Karpas-422 (cell line): ENCODE measurements around the gene ODC1. TPM values are rescaled to one million over a fixed set of nuclear protein-coding genes. Genes with fewer than 3 reads are reported as not detected.

Experiments
- DNase-seq: peaks from one replicate; pipeline ENCODE4 v3.0.0-alpha.2; 2015
- H2AFZ ChIP-seq: fragments of 200-600 bp; sonication (generic); 2 replicates; pipeline ENCODE4 v1.6.1; 2014; ENCODE audit warnings: antibody characterized with exemption, low read length, mixed read lengths
- H3K27ac ChIP-seq: fragments of 200-600 bp; sonication (generic); 2 replicates; pipeline ENCODE4 v1.5.1; 2014; ENCODE audit warnings: mild to moderate bottlenecking, low read length, moderate library complexity
- H3K27me3 ChIP-seq: fragments of 200-600 bp; sonication (generic); 2 replicates; pipeline ENCODE4 v1.6.1; 2014; ENCODE audit warnings: low read length, mixed read lengths
- H3K36me3 ChIP-seq: fragments of 200-600 bp; sonication (generic); 2 replicates; pipeline ENCODE4 v1.6.1; 2014; ENCODE audit warnings: low read length, mixed read lengths; ENCODE audit not compliant: insufficient read depth
- H3K4me1 ChIP-seq: fragments of 200-600 bp; sonication (generic); 2 replicates; pipeline ENCODE4 v1.6.1; 2014; ENCODE audit warnings: mild to moderate bottlenecking, low read length, mixed read lengths
- H3K4me2 ChIP-seq: fragments of 200-600 bp; sonication (generic); 2 replicates; pipeline ENCODE4 v1.6.1; 2014; ENCODE audit warnings: low read length, low read depth, mild to moderate bottlenecking; ENCODE audit not compliant: poor library complexity, severe bottlenecking
- H3K4me3 ChIP-seq: fragments of 200-600 bp; sonication (generic); 2 replicates; pipeline ENCODE4 v1.5.1; 2014; ENCODE audit warnings: mild to moderate bottlenecking, antibody characterized with exemption, low read length, mixed read lengths
- H3K79me2 ChIP-seq: fragments of 200-600 bp; sonication (generic); 2 replicates; pipeline ENCODE4 v1.6.1; 2014; ENCODE audit warnings: mild to moderate bottlenecking, low read length, mixed read lengths
- H3K9ac ChIP-seq: fragments of 200-600 bp; sonication (generic); 2 replicates; pipeline ENCODE4 v1.6.0; 2014; ENCODE audit warnings: low read length
- H3K9me2 ChIP-seq: fragments of 200-600 bp; sonication (generic), shearing (Covaris generic); replicated peaks from 2 replicates; pipeline ENCODE4 v1.6.0; 2014; ENCODE audit warnings: mild to moderate bottlenecking, low read length, moderate library complexity; ENCODE audit not compliant: insufficient read depth
- H3K9me3 ChIP-seq: fragments of 300-700, 200-600 bp; sonication (generic); 2 replicates; pipeline ENCODE4 v1.6.1; 2014; ENCODE audit warnings: low read length, mixed read lengths
- H4K20me1 ChIP-seq: fragments of 200-600 bp; sonication (generic); 2 replicates; pipeline ENCODE4 v1.6.1; 2014; ENCODE audit warnings: mild to moderate bottlenecking, antibody characterized with exemption, low read length, low read depth; ENCODE audit not compliant: insufficient read depth
- total RNA-seq: library from RNA; depleted of rRNA; stranded (reverse); fragments of >200 nt; shearing (Covaris generic); gene quantifications from 2 replicates; pipeline ENCODE4 v1.2.3, GENCODE V29; 2014; ENCODE audit warnings: low replicate concordance; rRNA removed

Gene ODC1
- total RNA-seq: 247 and 289 TPM in 2 replicates

DNA sequence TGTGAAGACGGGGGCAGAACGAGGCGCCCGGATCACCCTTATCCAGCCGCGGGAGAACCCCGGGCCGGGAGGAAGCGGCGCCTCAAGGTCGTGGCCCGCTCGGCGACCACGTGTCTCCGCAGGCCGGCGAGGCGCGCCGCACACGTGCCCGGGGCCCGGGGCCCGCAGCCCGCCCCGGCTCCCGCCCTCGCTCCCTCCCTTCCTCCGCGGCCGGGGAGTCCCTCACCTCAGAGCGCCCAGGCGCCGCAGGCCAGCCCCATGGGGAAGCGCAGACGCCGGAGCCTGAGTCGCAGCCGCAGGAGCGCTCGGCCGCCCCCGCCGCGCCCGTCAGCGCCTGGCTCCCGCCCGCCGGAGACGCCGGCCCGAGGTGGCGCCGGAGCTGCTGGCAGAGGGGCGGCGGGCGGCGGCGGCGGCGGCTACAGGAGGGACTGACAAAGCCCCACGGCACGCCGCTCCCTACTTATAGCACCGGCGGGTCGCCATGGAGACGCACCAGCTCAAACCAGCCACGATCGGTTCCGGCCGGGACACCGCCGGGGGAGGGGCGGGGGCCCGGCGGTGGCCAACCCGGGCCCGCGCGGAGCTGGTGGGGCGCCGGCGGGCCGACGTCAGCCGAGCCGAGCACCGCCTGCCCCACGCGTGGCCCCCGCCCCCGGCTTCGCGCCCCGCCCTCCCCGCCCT is at the start of gene ODC1:
Gene ODC1, minus strand, starts transcription at position 433 of the 681 bp plus-strand sequence. CDS start 3,295 bp downstream, outside the sequence.
- Histone ChIP-seq H3K27me3 (no peaks in the 10 kb centered on the region), H3K9me3 (no peaks in the 10 kb centered on the region), H3K4me3 (peak within 1 kb of the TSS; percentile 78), H3K9me2 (no peaks in the 10 kb centered on the region), H3K9ac (peak within 1 kb of the TSS; percentile 81), H3K79me2 (peaks cover 36% of the 10 kb centered on the region), H3K4me2 (peak within 1 kb of the TSS; percentile 94), H4K20me1 (peaks cover 44% of the 10 kb centered on the region), H3K36me3 (peaks cover 26% of the 10 kb centered on the region), H3K27ac (peak within 1 kb of the TSS; percentile 72), H3K4me1 (peaks cover 38% of the 10 kb centered on the region), H2AFZ (peak within 1 kb of the TSS; percentile 93)
- peak; percentile 98 for DNase-seq

DNA sequence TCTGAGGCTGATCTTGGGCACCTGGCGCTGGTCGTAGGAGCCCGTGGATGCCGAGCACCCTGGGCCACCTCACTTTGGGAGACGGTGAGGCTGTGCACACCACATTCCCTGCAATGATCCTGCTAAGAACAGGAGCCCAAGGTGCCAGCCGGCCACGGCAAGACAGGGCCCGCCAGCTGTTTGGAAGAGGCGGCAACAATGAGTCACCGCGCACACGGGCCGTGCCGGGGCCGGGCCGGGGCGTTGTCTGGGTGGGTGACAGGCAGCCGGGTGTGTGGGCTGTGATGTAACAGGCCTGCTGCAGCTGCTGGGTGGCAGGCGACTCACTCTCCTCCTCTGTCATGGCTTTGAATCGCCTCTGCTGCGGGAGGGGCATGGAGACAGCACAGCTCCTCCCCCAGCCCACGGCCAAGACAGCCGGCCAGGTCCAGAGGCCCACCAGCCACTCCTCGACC is 49.7 kb upstream of the ODC1 start:
- no peaks in the 10 kb centered on the region for H3K79me2 ChIP-seq
- no peak for DNase-seq
- H3K4me2 ChIP-seq: no peak overlapping the region
- H3K4me1 ChIP-seq: no peaks in the 10 kb centered on the region
- H3K9ac ChIP-seq: no peak overlapping the region
- H3K4me3 ChIP-seq: no peak overlapping the region
- H3K36me3 ChIP-seq: no peaks in the 10 kb centered on the region
- no peak overlapping the region for H3K27ac ChIP-seq
- H3K9me3 ChIP-seq: no peaks in the 10 kb centered on the region
- H4K20me1 ChIP-seq: no peaks in the 10 kb centered on the region
- H3K27me3 ChIP-seq: no peaks in the 10 kb centered on the region
- H2AFZ ChIP-seq: no peak overlapping the region
- no peaks in the 10 kb centered on the region for H3K9me2 ChIP-seq

DNA sequence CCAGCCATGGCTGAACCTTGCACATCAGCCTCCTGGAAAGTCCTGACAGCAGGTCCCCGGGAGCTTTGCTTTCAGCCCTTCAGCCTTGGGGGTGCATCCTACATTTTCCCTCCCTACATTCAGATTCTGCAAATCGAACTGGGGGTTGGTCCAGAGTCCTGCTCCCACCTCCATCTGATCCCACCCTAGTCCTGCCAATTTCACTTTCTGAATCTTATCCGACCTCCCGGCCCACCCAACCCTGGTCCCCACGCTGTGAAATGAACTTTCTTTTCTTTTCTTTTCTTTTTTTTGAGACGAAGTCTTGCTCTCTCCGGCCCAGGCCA is 47.8 kb upstream of the ODC1 start:
- Histone ChIP-seq H3K79me2 (no peaks in the 10 kb centered on the region), H3K9ac (no peak overlapping the region), H3K27ac (no peak overlapping the region), H3K4me1 (no peaks in the 10 kb centered on the region), H2AFZ (no peak overlapping the region), H4K20me1 (no peaks in the 10 kb centered on the region), H3K4me3 (no peak overlapping the region), H3K4me2 (no peak overlapping the region), H3K9me2 (no peaks in the 10 kb centered on the region), H3K36me3 (no peaks in the 10 kb centered on the region), H3K9me3 (no peaks in the 10 kb centered on the region), H3K27me3 (no peaks in the 10 kb centered on the region)
- DNase-seq: no peak

DNA sequence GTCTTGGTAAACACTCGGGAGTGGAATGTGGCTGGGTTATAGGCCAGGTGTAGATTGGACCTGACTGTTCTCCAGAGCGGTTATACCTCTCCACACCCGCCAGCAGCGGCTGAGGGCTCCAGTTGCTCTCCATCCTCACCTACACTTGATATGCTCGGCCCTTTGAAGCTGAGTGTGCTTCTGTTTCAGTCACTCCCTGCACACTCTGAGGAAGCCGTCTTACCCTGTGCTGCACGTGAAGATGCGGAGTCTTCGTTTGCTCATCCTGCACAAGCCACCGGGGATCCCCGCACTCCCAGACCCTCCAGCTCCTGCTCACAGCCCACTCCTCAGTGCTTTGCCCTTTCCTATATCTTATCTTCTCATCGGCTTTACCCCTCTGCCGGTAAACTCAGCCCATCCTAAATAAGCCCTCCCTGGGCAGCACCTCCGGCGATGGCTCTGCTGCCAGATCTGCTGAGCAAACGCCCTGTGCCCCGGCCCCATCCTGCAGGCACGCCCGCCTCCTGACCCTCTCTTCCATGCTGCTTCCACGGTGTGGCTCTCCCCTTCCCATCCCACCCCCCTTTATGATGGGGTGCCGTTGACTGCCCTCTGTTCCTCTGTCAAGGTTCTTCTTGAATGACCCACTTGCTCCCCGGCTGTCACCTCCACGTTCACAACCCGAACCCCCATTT is 47.3 kb upstream of the ODC1 start:
- H2AFZ ChIP-seq: no peak overlapping the region
- H3K4me1 ChIP-seq: no peaks in the 10 kb centered on the region
- H3K27me3 ChIP-seq: no peaks in the 10 kb centered on the region
- H3K9me3 ChIP-seq: no peaks in the 10 kb centered on the region
- H3K79me2 ChIP-seq: no peaks in the 10 kb centered on the region
- H3K4me3 ChIP-seq: no peak overlapping the region
- DNase-seq: no peak
- H3K4me2 ChIP-seq: no peak overlapping the region
- H3K36me3 ChIP-seq: no peaks in the 10 kb centered on the region
- no peaks in the 10 kb centered on the region for H3K9me2 ChIP-seq
- no peaks in the 10 kb centered on the region for H4K20me1 ChIP-seq
- H3K9ac ChIP-seq: no peak overlapping the region
- no peak overlapping the region for H3K27ac ChIP-seq

DNA sequence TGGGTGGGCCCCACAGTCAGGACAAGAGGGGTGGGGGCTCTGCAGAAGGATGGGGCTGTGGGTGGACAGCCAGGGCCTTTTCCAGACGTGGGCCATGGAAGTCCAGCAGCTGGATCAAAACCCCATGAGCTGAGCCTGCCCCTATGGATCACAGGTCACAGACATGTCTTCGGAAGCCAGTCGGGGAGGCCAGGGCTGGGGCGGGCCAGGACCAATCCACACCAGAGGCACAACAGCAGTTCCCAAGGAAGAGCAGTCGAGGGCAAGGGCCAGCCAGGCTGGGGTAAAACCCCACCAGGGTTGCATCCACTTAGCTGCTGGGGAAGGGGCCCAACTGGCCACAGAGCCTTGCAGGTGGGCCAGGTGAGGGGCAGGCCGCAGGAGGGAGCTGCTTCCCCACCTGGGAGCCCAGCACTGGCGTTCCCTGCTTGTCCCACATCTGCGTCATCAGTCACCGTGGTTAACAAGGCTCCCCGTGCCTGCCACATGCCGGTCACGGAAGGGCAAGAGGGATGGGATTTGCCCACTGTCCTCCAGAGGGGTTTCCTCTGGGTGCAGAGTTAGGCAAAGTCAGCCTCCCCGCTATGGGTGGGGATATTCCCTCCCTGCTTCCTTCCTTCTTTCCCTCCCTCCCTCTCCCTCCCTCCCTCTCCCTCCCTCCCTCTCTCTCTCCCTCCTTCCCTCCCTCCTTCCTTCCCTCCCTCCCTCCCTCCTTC is 46.4 kb upstream of the ODC1 start:
- no peaks in the 10 kb centered on the region for H4K20me1 ChIP-seq
- no peaks in the 10 kb centered on the region for H3K9me3 ChIP-seq
- H3K36me3 ChIP-seq: no peaks in the 10 kb centered on the region
- H3K9me2 ChIP-seq: no peaks in the 10 kb centered on the region
- no peaks in the 10 kb centered on the region for H3K4me1 ChIP-seq
- no peak overlapping the region for H3K4me2 ChIP-seq
- no peak overlapping the region for H3K4me3 ChIP-seq
- no peaks in the 10 kb centered on the region for H3K79me2 ChIP-seq
- H2AFZ ChIP-seq: no peak overlapping the region
- H3K27me3 ChIP-seq: no peaks in the 10 kb centered on the region
- H3K9ac ChIP-seq: no peak overlapping the region
- no peak overlapping the region for H3K27ac ChIP-seq
- no peak for DNase-seq

DNA sequence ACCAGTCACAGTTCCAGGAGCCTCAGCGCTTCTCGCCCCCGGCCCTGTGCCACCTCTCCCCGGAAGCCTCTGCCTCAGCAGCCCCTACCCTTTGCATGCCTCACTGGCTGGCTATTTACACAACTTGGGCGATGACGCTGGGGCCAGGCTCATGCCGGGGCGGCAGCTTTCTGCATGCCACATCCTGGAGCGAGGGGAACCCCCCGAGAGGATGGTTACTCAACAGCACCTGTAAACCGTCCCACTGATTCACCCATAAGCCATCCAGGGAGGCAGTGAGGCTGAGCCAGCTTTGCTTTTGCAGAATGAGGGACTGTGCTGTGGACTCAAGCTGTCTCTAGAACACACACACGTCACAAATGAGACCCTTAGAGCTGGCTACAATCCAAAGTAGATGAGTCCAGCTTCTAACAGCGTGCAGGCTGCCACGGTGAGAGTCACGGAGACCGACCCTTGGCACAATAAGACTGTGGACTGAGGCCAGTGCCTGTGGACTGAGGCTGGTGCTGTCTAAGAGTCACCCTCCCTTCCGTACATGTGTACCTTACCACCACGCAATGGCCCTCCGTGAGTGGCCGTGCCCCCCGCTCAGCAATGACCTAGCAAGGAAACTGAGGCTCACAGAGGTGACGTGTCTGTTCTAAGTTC is 45.6 kb upstream of the ODC1 start:
- Histone ChIP-seq H3K79me2 (no peaks in the 10 kb centered on the region), H3K4me3 (no peak overlapping the region), H3K36me3 (no peaks in the 10 kb centered on the region), H3K9me3 (no peaks in the 10 kb centered on the region), H2AFZ (no peak overlapping the region), H3K9me2 (no peaks in the 10 kb centered on the region), H3K9ac (no peak overlapping the region), H3K4me1 (no peaks in the 10 kb centered on the region), H3K4me2 (no peak overlapping the region), H4K20me1 (no peaks in the 10 kb centered on the region), H3K27ac (no peak overlapping the region), H3K27me3 (no peaks in the 10 kb centered on the region)
- no peak for DNase-seq

DNA sequence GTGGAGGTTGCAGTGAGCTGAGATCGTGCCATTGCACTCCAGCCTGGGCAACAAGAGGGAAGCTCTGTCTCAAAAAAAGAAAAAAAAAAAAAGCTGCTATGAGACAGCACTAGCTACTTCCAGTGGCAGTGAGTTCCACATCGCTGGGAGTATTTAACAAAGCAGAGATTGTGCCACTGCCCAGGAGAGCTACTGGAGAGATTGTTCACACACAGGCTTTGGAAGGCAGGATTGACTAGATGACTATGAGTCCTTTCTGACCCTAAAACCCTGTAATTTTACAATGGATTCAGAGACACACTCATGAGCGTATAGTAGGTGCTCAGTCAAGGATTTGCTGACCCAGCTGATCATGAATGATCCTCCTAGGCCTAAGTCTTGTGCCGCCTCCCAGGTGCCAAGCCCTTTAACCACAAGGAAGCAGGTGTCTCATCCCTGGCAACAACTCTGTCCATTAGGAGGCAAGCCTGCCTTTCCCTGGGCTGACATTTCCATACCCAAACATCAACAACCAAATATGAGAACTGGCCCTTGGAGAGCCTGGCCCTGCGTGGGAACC is 45.0 kb upstream of the ODC1 start:
- no peaks in the 10 kb centered on the region for H3K4me1 ChIP-seq
- no peak for DNase-seq
- H3K27ac ChIP-seq: no peak overlapping the region
- no peak overlapping the region for H3K4me3 ChIP-seq
- no peaks in the 10 kb centered on the region for H3K27me3 ChIP-seq
- no peaks in the 10 kb centered on the region for H4K20me1 ChIP-seq
- H3K4me2 ChIP-seq: no peak overlapping the region
- no peak overlapping the region for H3K9ac ChIP-seq
- H3K36me3 ChIP-seq: no peaks in the 10 kb centered on the region
- no peak overlapping the region for H2AFZ ChIP-seq
- H3K79me2 ChIP-seq: no peaks in the 10 kb centered on the region
- H3K9me2 ChIP-seq: no peaks in the 10 kb centered on the region
- no peaks in the 10 kb centered on the region for H3K9me3 ChIP-seq
